ENCODE results near the gene NR2C1. TPM values are rescaled to one million over a fixed set of nuclear protein-coding genes. Genes with fewer than 3 reads are reported as not detected.

Gene NR2C1
- total and polyA plus RNA-seq, 10 of the 15 experiments (the other 5 are each of a cell fraction or from before 2014, with no cell fraction given) = 8.8 to 38.1 (median 31.3) TPM

GRCh38 chr12:94988471-94988870 lies 84.9 kb downstream of the NR2C1 start:
- no peak for FAIRE-seq
- in situ Hi-C loops (cut with MboI) = no loop called here
- SMC1A ChIA-PET (ENCODE audit: uncharacterized antibody, unreplicated experiment) = interaction anchor here (0.7 to 1.8 kb wide), 4 partner anchors 10 to 315 kb away, joined by 3 to 5 read pairs (median 4); no protein-coding TSS in a partner anchor
- Histone ChIP-seq H3K4me3 (no peak overlapping the region), H3K27me3 (replicated peaks in 1 of 2; ENCODE audit: control insufficient read depth in 2 of 2, insufficient read depth in 2 of 2, low read length in 1 of 2) (no peaks in the 10 kb centered on the region), H3K4me2 (ENCODE audit: control insufficient read depth, insufficient read depth) (no peak overlapping the region), H3K9ac (ENCODE audit: control insufficient read depth, insufficient read depth, low read length) (no peak overlapping the region), H4K20me1 (ENCODE audit: control insufficient read depth, insufficient read depth) (no peaks in the 10 kb centered on the region), H3K9me3 (replicated peaks; ENCODE audit: control insufficient read depth, insufficient read depth, low read length) (no peaks in the 10 kb centered on the region), H3K4me1 (ENCODE audit: control insufficient read depth, insufficient read depth, low read length) (no peaks in the 10 kb centered on the region; the same call in none of the 2 replicates), H3K36me3 (ENCODE audit: control insufficient read depth in 2 of 2, insufficient read depth in 2 of 2, low read length in 1 of 2) (peaks cover 2 to 11% of the 10 kb centered on the region in 2 experiments; a peak in 3 of 4 replicates), H3K79me2 (ENCODE audit: control insufficient read depth, insufficient read depth, low read length) (peaks cover 3% of the 10 kb centered on the region), H2AFZ (ENCODE audit: control insufficient read depth, low read depth, low read length) (no peak overlapping the region), H3K27ac (ENCODE audit: control insufficient read depth, insufficient read depth) (no peak overlapping the region)
- ATAC-seq = no peak
- POLR2A ChIA-PET = no interaction called here
- intact Hi-C loops (cut with micrococcal nuclease; ENCODE audit: unreplicated experiment) = no loop called here
- WGBS (ENCODE audit: insufficient coverage, insufficient replicate concordance, low lambda C conversion rate, missing lambda C conversion rate) = 84% methylated on average over 6 of the region's 6 CpGs
- no TSS peak for BruUV-seq (replicated peaks)
- RAD21 ChIA-PET (ENCODE audit: unreplicated experiment) = no interaction called here
- no peak for DNase-seq (ENCODE audit: low read depth, low spot score)
- CTCF ChIA-PET = interaction anchor here (0.7 kb wide), 1 partner anchor 49 kb away, joined by 4 read pairs; no protein-coding TSS in a partner anchor
- TF ChIP-seq ZNF622 (IDR thresholded peaks at IDR 0.05) (no peak), ELK1 (IDR thresholded peaks at IDR 0.05; ENCODE audit: low read depth, low read length) (no peak), CREM (IDR thresholded peaks at IDR 0.05; ENCODE audit: low read depth) (no peak), MYB (IDR thresholded peaks at IDR 0.05; ENCODE audit: borderline replicate concordance, low read depth, low read length) (no peak), MAX (IDR thresholded peaks at IDR 0.05; ENCODE audit: low read depth, low read length) (no peak), SRF (IDR thresholded peaks at IDR 0.05; ENCODE audit: low read depth in 2 of 2, low read length in 2 of 2) (no peak), PRDM15 (CRISPR knock-in tag; IDR thresholded peaks at IDR 0.05) (no peak), STAT3 (IDR thresholded peaks at IDR 0.05; ENCODE audit: low read depth, low read length) (no peak), RELA (IDR thresholded peaks at IDR 0.05; ENCODE audit: borderline replicate concordance, partially characterized antibody) (no peak), PKNOX1 (IDR thresholded peaks at IDR 0.05) (no peak), SMC3 (IDR thresholded peaks at IDR 0.05; ENCODE audit: borderline replicate concordance, low read length) (no peak), RUNX3 (IDR thresholded peaks at IDR 0.05; ENCODE audit: low read length) (no peak)
- TF ChIP-seq, protein P1, sequence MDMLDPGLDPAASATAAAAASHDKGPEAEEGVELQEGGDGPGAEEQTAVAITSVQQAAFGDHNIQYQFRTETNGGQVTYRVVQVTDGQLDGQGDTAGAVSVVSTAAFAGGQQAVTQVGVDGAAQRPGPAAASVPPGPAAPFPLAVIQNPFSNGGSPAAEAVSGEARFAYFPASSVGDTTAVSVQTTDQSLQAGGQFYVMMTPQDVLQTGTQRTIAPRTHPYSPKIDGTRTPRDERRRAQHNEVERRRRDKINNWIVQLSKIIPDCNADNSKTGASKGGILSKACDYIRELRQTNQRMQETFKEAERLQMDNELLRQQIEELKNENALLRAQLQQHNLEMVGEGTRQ (IDR thresholded peaks at IDR 0.05; ENCODE audit: borderline replicate concordance, low read depth, low read length) = no peak
- TF ChIP-seq, protein P2, sequence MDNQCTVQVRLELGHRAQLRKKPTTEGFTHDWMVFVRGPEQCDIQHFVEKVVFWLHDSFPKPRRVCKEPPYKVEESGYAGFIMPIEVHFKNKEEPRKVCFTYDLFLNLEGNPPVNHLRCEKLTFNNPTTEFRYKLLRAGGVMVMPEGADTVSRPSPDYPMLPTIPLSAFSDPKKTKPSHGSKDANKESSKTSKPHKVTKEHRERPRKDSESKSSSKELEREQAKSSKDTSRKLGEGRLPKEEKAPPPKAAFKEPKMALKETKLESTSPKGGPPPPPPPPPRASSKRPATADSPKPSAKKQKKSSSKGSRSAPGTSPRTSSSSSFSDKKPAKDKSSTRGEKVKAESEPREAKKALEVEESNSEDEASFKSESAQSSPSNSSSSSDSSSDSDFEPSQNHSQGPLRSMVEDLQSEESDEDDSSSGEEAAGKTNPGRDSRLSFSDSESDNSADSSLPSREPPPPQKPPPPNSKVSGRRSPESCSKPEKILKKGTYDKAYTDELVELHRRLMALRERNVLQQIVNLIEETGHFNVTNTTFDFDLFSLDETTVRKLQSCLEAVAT (IDR thresholded peaks at IDR 0.05) = no peak

Measured in GM12878 (cell line).